ENCODE results near the gene CDK5RAP3. TPM values are rescaled to one million over a fixed set of nuclear protein-coding genes. Genes with fewer than 3 reads are reported as not detected.

CDK5RAP3 gene
- total and polyA plus RNA-seq, 7 experiments from 2014 or later, result 72.4 to 349 (median 259) TPM

DNA sequence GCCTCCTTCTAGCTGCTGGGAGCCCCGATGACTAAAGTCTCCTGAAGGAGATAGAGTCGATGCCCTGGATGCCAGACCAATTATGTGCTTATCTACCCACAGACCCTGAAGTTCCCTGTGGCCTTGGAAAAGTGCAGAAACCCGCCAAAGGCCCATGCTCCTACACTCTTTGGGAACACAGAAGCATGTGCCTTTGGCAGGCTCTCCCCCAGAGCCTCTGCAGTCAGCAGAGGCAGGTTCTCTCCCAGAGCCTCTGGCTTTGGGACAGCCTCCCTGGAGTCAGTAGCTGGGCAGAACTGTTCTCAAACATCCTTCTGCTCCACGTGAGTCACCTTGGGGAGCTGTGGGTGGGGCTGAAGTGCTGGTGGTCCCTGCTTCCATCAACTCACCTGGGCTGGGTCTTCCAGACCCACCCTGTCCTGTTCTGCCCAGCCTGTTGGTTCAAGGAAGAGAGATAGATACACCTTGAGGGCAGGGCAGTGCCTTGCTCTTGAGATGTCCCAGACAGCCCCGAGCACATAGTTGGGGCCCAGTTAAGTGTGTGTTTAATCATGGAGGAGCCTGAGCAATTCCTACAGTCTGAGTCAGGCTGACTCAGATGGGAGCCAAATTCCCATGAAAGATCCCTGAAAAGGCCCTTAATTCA, 3.2 kb upstream of the CDK5RAP3 start:
- Mint-ChIP-seq H3K27ac (no peak overlapping the region), H3K4me1 (peaks cover 14 to 30% (median 23%) of the 10 kb centered on the region in 7 donors), H3K4me3 (no peak overlapping the region), H3K27me3 (no peaks in the 10 kb centered on the region), H3K9me3 (no peaks in the 10 kb centered on the region), H3K36me3 (peaks cover 1 to 7% (median 4%) of the 10 kb centered on the region in 5 donors)
- H3K4me1 ChIP-seq (ENCODE audit: control insufficient read depth in 2 of 2, insufficient read depth in 2 of 2, low read length in 2 of 2), result peaks cover 6 to 12% of the 10 kb centered on the region in 2 donors
- DNase-seq (no peak), ATAC-seq (no peak)
- H3K27me3 ChIP-seq (ENCODE audit: control insufficient read depth in 2 of 2, insufficient read depth in 2 of 2, low read length in 2 of 2), result no peaks in the 10 kb centered on the region
- H3K36me3 ChIP-seq (ENCODE audit: control insufficient read depth in 2 of 3, insufficient read depth in 3 of 3, low read length in 3 of 3), result peaks cover 0 to 4% (median 0%) of the 10 kb centered on the region in 3 experiments
- no peak overlapping the region for H3K4me3 ChIP-seq (ENCODE audit: low read length)
- intact Hi-C loops (cut with micrococcal nuclease), result no loop called here
- no peak overlapping the region for H3K27ac ChIP-seq (ENCODE audit: low read depth, low read length)
- CTCF ChIA-PET, result interaction anchor here (0.6 to 9.8 kb wide), 4 partner anchors 13 to 505 kb away, joined by 3 to 126 read pairs (median 3); partner anchors contain the start of gene PNPO
- H3K9me3 ChIP-seq (ENCODE audit: control insufficient read depth in 2 of 3, low read length in 3 of 3), result no peaks in the 10 kb centered on the region
- POLR2A ChIA-PET, result interaction anchor here (1.1 kb wide), 1 partner anchor 21 kb away, joined by 3 read pairs; no protein-coding TSS in a partner anchor

DNA sequence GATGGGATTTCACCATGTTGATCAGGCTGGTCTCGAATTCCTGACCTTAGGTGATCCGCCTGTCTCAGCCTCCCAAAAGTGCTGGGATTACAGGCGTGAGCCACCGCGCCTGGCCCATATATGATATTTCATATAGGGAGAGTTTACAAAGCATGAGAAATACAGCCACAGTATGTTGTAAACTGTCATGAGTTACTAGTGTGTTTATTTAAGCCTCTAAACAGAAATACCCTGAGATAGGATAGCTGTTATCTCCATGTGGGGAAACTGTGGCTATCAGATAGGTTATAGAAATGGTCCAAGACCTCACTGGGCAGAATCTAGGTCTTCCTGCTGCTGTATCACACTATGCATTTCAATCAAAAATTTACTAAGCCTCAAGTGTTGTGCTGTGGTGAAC, 2.1 kb upstream of the CDK5RAP3 start:
- H3K4me3 Mint-ChIP-seq, result peak overlapping the region in 1 of 10 donors; percentile 3
- DNase-seq (no peak), ATAC-seq (no peak)
- ChIA-PET POLR2A (interaction anchor here (0.6 to 0.8 kb wide), 2 partner anchors 11 to 787 kb away, joined by 3 to 5 read pairs; no protein-coding TSS in a partner anchor), CTCF (interaction anchor here (0.6 to 9.8 kb wide), 3 partner anchors 22 to 77 kb away, joined by 3 to 126 read pairs (median 3); partner anchors contain the start of gene PNPO)
- Histone ChIP-seq H3K4me1 (ENCODE audit: control insufficient read depth in 2 of 2, insufficient read depth in 2 of 2, low read length in 2 of 2) (peaks cover 6 to 12% of the 10 kb centered on the region in 2 donors), H3K27ac (ENCODE audit: low read depth, low read length) (no peak overlapping the region), H3K36me3 (ENCODE audit: control insufficient read depth in 2 of 3, insufficient read depth in 3 of 3, low read length in 3 of 3) (peaks cover 0 to 10% (median 0%) of the 10 kb centered on the region in 3 experiments), H3K4me3 (ENCODE audit: low read length) (no peak overlapping the region), H3K27me3 (ENCODE audit: control insufficient read depth in 2 of 2, insufficient read depth in 2 of 2, low read length in 2 of 2) (no peaks in the 10 kb centered on the region), H3K9me3 (ENCODE audit: control insufficient read depth in 2 of 3, low read length in 3 of 3) (no peaks in the 10 kb centered on the region)
- H3K27ac Mint-ChIP-seq, result no peak overlapping the region
- intact Hi-C loops (cut with micrococcal nuclease), result no loop called here
- H3K27me3 Mint-ChIP-seq, result no peaks in the 10 kb centered on the region
- H3K36me3 Mint-ChIP-seq, result peaks cover 2 to 8% (median 4%) of the 10 kb centered on the region in 5 donors
- H3K9me3 Mint-ChIP-seq, result no peaks in the 10 kb centered on the region
- peaks cover 14 to 37% (median 23%) of the 10 kb centered on the region in 7 donors for H3K4me1 Mint-ChIP-seq

DNA sequence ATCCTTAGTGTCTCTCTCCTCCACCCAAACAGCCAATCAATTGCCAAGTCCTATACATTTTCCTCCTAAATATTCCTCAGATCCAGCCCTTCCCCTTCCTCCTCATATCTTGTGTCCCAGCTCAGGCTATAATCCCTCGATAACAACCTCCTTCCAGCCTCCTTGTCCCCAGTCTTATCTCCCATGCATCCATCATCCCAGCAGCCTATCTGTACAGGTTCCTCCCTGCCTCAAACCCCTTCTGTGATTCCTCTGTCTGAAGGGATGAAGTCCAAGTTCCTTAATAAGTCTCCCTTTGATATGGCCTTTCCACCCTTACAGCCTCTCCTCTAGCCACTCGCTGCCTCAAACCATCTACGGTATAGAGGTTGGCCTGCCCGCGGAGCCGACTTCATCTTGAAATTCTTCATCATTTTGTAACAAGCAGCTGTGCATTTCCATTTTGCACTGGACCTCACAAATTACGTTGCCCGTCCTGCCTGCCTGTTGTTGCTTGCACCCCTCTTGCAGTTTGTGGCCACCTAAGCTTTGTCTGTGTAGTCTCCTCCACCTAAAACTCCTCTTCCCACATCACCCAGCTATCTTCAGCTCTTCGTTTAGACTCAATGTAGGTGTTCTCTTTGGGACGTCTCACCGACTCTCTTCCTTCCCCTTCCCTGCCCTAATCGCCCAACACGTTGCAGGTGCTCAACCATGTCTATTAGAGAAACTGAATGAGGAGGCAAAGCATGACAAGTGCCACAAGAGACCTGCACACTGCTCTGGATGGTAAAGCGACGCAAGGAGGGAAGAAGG, 786 bp upstream of the CDK5RAP3 start:
- no peaks in the 10 kb centered on the region for H3K9me3 ChIP-seq (ENCODE audit: control insufficient read depth in 2 of 3, low read length in 3 of 3)
- peak overlapping the region; percentile 96 for H3K4me3 ChIP-seq (ENCODE audit: low read length)
- peaks cover 6 to 12% of the 10 kb centered on the region in 2 donors for H3K4me1 ChIP-seq (ENCODE audit: control insufficient read depth in 2 of 2, insufficient read depth in 2 of 2, low read length in 2 of 2)
- Mint-ChIP-seq H3K4me1 (peaks cover 14 to 41% (median 26%) of the 10 kb centered on the region in 7 donors), H3K27me3 (no peaks in the 10 kb centered on the region), H3K4me3 (peak overlapping the region; percentile 95 to 100 (median 99)), H3K9me3 (no peaks in the 10 kb centered on the region), H3K27ac (peak overlapping the region; percentile 63 to 96 (median 89)), H3K36me3 (peaks cover 0 to 17% (median 7%) of the 10 kb centered on the region in 5 donors)
- ChIA-PET POLR2A (interaction anchor here (0.6 to 3.3 kb wide), 13 partner anchors 8 to 1354 kb away, joined by 3 to 27 read pairs (median 4); partner anchors contain the start of genes NFE2L1, PNPO and SP2), CTCF (interaction anchor here (0.7 to 9.8 kb wide), 15 partner anchors 8 to 128 kb away, joined by 3 to 126 read pairs (median 4); partner anchors contain the start of genes PNPO, SCRN2 and SP2)
- H3K27me3 ChIP-seq (ENCODE audit: control insufficient read depth in 2 of 2, insufficient read depth in 2 of 2, low read length in 2 of 2), result no peaks in the 10 kb centered on the region
- ATAC-seq (no peak), DNase-seq (no peak)
- peaks cover 0 to 21% (median 0%) of the 10 kb centered on the region in 3 experiments for H3K36me3 ChIP-seq (ENCODE audit: control insufficient read depth in 2 of 3, insufficient read depth in 3 of 3, low read length in 3 of 3)
- H3K27ac ChIP-seq (ENCODE audit: low read depth, low read length), result peak overlapping the region; percentile 63
- intact Hi-C loops (cut with micrococcal nuclease), result loop anchor here (1.0 to 5.0 kb wide), 13 partner anchors 21 to 1707 kb away; partner anchors contain the start of genes KPNB1 (in 2 of the 2), NFE2L1 (in 2 of the 2), PNPO (in 2 of the 2) and SCRN2 (in 2 of the 2)

DNA sequence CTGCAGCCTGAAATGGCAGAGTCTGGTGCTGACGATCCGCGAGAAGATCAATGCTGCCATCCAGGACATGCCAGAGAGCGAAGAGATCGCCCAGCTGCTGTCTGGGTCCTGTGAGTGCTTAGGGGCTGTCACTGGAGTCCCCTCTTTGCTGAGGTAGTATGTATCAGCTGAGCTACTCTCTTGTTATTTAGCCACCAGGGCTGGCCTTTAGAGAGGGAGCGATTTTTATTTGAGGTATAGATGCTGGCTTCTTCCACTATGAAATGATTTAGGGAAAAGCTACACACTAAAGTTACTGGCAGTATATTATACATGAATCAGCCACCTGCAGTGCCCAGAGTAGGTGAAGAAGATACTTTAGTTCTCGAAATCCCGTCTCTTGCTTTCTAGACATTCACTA, 2.6 kb downstream of the CDK5RAP3 start:
- Mint-ChIP-seq H3K4me1 (peaks cover 14 to 41% (median 26%) of the 10 kb centered on the region in 7 donors), H3K27ac (no peak overlapping the region), H3K9me3 (no peaks in the 10 kb centered on the region), H3K27me3 (no peaks in the 10 kb centered on the region), H3K4me3 (peak overlapping the region in 4 of 10 donors; percentile 2 to 56 (median 24)), H3K36me3 (peaks cover 0 to 32% (median 10%) of the 10 kb centered on the region in 5 donors)
- Histone ChIP-seq H3K4me3 (ENCODE audit: low read length) (no peak overlapping the region), H3K36me3 (ENCODE audit: control insufficient read depth in 2 of 3, insufficient read depth in 3 of 3, low read length in 3 of 3) (peaks cover 2 to 53% (median 5%) of the 10 kb centered on the region in 3 experiments), H3K4me1 (ENCODE audit: control insufficient read depth in 2 of 2, insufficient read depth in 2 of 2, low read length in 2 of 2) (peaks cover 6 to 12% of the 10 kb centered on the region in 2 donors), H3K27me3 (ENCODE audit: control insufficient read depth in 2 of 2, insufficient read depth in 2 of 2, low read length in 2 of 2) (no peaks in the 10 kb centered on the region), H3K9me3 (ENCODE audit: control insufficient read depth in 2 of 3, low read length in 3 of 3) (no peaks in the 10 kb centered on the region), H3K27ac (ENCODE audit: low read depth, low read length) (no peak overlapping the region)
- DNase-seq (no peak), ATAC-seq (no peak)
- CTCF ChIA-PET, result interaction anchor here (1.1 kb wide), 1 partner anchor 108 kb away, joined by 6 read pairs; no protein-coding TSS in a partner anchor
- intact Hi-C loops (cut with micrococcal nuclease), result loop anchor here in 1 of 2 donors (5.0 kb wide), 2 partner anchors 39 to 1704 kb away; partner anchors contain the start of gene SPOP
- POLR2A ChIA-PET, result interaction anchor here (1.7 kb wide), 1 partner anchor 78 kb away, joined by 6 read pairs; no protein-coding TSS in a partner anchor

DNA sequence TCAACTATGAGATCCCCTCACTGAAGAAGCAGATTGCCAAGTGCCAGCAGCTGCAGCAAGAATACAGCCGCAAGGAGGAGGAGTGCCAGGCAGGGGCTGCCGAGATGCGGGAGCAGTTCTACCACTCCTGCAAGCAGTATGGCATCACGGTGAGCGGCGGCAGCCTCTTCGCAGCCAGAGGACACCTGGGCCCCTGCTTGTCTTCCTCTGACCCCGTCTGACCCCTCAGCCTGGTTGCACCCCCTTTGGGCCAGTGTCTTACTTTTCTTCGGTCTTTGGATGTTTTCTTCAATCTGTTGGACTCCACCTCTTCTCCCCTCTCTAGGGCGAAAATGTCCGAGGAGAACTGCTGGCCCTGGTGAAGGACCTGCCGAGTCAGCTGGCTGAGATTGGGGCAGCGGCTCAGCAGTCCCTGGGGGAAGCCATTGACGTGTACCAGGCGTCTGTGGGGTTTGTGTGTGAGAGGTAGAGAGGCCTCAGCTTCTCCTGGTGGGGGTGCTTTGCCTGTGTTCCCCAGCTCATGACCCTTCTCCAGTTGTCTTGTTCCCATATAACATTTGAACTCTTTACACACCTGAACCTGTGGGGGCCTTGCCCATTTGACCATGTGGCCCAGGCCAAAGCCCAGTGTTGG, 4.4 kb downstream of the CDK5RAP3 start:
- H3K9me3 ChIP-seq (ENCODE audit: control insufficient read depth in 2 of 3, low read length in 3 of 3), result no peaks in the 10 kb centered on the region
- Mint-ChIP-seq H3K36me3 (peaks cover 6 to 45% (median 16%) of the 10 kb centered on the region in 5 donors), H3K4me3 (peak overlapping the region in 1 of 10 donors; percentile 12), H3K27ac (no peak overlapping the region), H3K4me1 (peaks cover 5 to 33% (median 18%) of the 10 kb centered on the region in 7 donors), H3K9me3 (no peaks in the 10 kb centered on the region), H3K27me3 (no peaks in the 10 kb centered on the region)
- no peak overlapping the region for H3K4me3 ChIP-seq (ENCODE audit: low read length)
- ATAC-seq (no peak), DNase-seq (no peak)
- ChIA-PET CTCF (interaction anchor here (1.7 kb wide), 1 partner anchor 28 kb away, joined by 9 read pairs; no protein-coding TSS in a partner anchor), POLR2A (no interaction called here)
- H3K36me3 ChIP-seq (ENCODE audit: control insufficient read depth in 2 of 3, insufficient read depth in 3 of 3, low read length in 3 of 3), result peaks cover 5 to 70% (median 6%) of the 10 kb centered on the region in 3 experiments
- H3K27ac ChIP-seq (ENCODE audit: low read depth, low read length), result no peak overlapping the region
- H3K4me1 ChIP-seq (ENCODE audit: control insufficient read depth in 2 of 2, insufficient read depth in 2 of 2, low read length in 2 of 2), result peaks cover 2 to 7% of the 10 kb centered on the region in 2 donors
- intact Hi-C loops (cut with micrococcal nuclease), result loop anchor here in 1 of 2 donors (5.0 kb wide), 1 partner anchor 157 kb away; no protein-coding TSS in a partner anchor
- no peaks in the 10 kb centered on the region for H3K27me3 ChIP-seq (ENCODE audit: control insufficient read depth in 2 of 2, insufficient read depth in 2 of 2, low read length in 2 of 2)
